OCI-LY1 (cell line): ENCODE measurements around the gene MACROD2.

ENCODE experiments used
- H2AFZ ChIP-seq: fragments of 200-600 bp; sonication (generic), shearing (Covaris generic); 2 replicates; pipeline ENCODE4 v1.6.0; 2014; ENCODE audit warnings: antibody characterized with exemption, mild to moderate bottlenecking, low read length
- H3F3A ChIP-seq: fragments of 200-600 bp; sonication (generic), shearing (Covaris generic); 2 replicates; pipeline ENCODE4 v1.6.0; 2014; ENCODE audit warnings: mild to moderate bottlenecking, antibody characterized with exemption, low read length, moderate library complexity; ENCODE audit not compliant: insufficient read depth
- H3K27ac ChIP-seq: fragments of 200-600 bp; sonication (generic); 2 replicates; pipeline ENCODE4 v1.5.1; 2014; ENCODE audit warnings: low read length, mixed run types, mild to moderate bottlenecking, low read depth; ENCODE audit not compliant: poor library complexity, severe bottlenecking
- H3K27me3 ChIP-seq: fragments of 200-600 bp; sonication (generic); 2 replicates; pipeline ENCODE4 v1.6.0; 2014; ENCODE audit warnings: antibody characterized with exemption, mild to moderate bottlenecking, low read length, moderate library complexity; ENCODE audit not compliant: insufficient read depth
- H3K36me3 ChIP-seq: fragments of 200-600 bp; sonication (generic); 2 replicates; pipeline ENCODE4 v1.6.1; 2014; ENCODE audit warnings: mild to moderate bottlenecking, antibody characterized with exemption, low read length, moderate library complexity, mixed read lengths; ENCODE audit not compliant: insufficient read depth
- H3K4me1 ChIP-seq: fragments of 200-600 bp; sonication (generic); 2 replicates; pipeline ENCODE4 v1.5.1; 2014; ENCODE audit warnings: mild to moderate bottlenecking, low read length, moderate library complexity; ENCODE audit not compliant: insufficient read depth, severe bottlenecking
- H3K4me2 ChIP-seq: fragments of 200-600 bp; sonication (generic), shearing (Covaris generic); 2 replicates; pipeline ENCODE4 v1.6.1; 2014; ENCODE audit warnings: low read length
- H3K4me3 ChIP-seq: fragments of 200-600 bp; sonication (generic); 2 replicates; pipeline ENCODE4 v1.5.1; 2014; ENCODE audit warnings: low read length, low read depth, mild to moderate bottlenecking, mixed read lengths; ENCODE audit not compliant: poor library complexity, severe bottlenecking
- H3K79me2 ChIP-seq: fragments of 200-600 bp; shearing (Covaris generic); 2 replicates; pipeline ENCODE4 v1.6.1; 2016; ENCODE audit warnings: mixed run types, low read length, mixed read lengths; ENCODE audit not compliant: insufficient read depth
- H3K9ac ChIP-seq: fragments of 200-600 bp; sonication (generic), shearing (Covaris generic); 2 replicates; pipeline ENCODE4 v1.6.1; 2014; ENCODE audit warnings: mild to moderate bottlenecking, low read length, mixed read lengths
- H3K9me2 ChIP-seq: fragments of 200-600 bp; sonication (generic), shearing (Covaris generic); 2 replicates; pipeline ENCODE4 v1.6.1; 2014; ENCODE audit warnings: low read depth, mild to moderate bottlenecking, low read length, mixed read lengths
- H3K9me3 ChIP-seq: fragments of 200-600 bp; shearing (Covaris generic); 2 replicates; pipeline ENCODE4 v1.6.1; 2014; ENCODE audit warnings: low read length, mixed read lengths
- H4K20me1 ChIP-seq: fragments of 200-600 bp; sonication (generic), shearing (Covaris generic); 2 replicates; pipeline ENCODE4 v1.6.0; 2016; ENCODE audit warnings: mild to moderate bottlenecking, low read length; ENCODE audit not compliant: insufficient read depth
- CTCF ChIP-seq: fragments of 200-600 bp; sonication (generic), shearing (Covaris generic); IDR thresholded peaks from 2 replicates; pipeline ENCODE4 v1.5.1; 2017; ENCODE audit warnings: mild to moderate bottlenecking, antibody characterized with exemption, low read length, moderate library complexity, mixed read lengths
- EZH2 ChIP-seq: fragments of 200-600 bp; sonication (generic), shearing (Covaris generic); IDR thresholded peaks from 2 replicates; pipeline ENCODE4 v1.8.0; 2017; ENCODE audit warnings: borderline replicate concordance, mixed run types, mild to moderate bottlenecking, antibody characterized with exemption, low read length, moderate library complexity, mixed read lengths

MACROD2 gene

GRCh38 chr20:15600565-15600964 lies 1605.2 kb downstream of the MACROD2 start:
- H4K20me1 ChIP-seq: no peaks in the 10 kb centered on the region
- no peak overlapping the region for H3K4me2 ChIP-seq
- TF ChIP-seq CTCF (no peak), EZH2 (no peak)
- H2AFZ ChIP-seq: no peak overlapping the region
- no peaks in the 10 kb centered on the region for H3K36me3 ChIP-seq
- H3K9ac ChIP-seq: no peak overlapping the region
- H3K27me3 ChIP-seq: no peaks in the 10 kb centered on the region
- H3K9me3 ChIP-seq: no peaks in the 10 kb centered on the region
- H3K27ac ChIP-seq: no peak overlapping the region
- no peaks in the 10 kb centered on the region for H3F3A ChIP-seq
- H3K4me3 ChIP-seq: no peak overlapping the region
- no peaks in the 10 kb centered on the region for H3K79me2 ChIP-seq
- H3K4me1 ChIP-seq: no peaks in the 10 kb centered on the region
- no peaks in the 10 kb centered on the region for H3K9me2 ChIP-seq

GRCh38 chr20:15603506-15603905 lies 1608.2 kb downstream of the MACROD2 start:
- no peaks in the 10 kb centered on the region for H3K4me1 ChIP-seq
- no peak overlapping the region for H3K4me2 ChIP-seq
- H3F3A ChIP-seq: no peaks in the 10 kb centered on the region
- H3K9me3 ChIP-seq: no peaks in the 10 kb centered on the region
- no peaks in the 10 kb centered on the region for H3K79me2 ChIP-seq
- no peak overlapping the region for H3K27ac ChIP-seq
- no peak overlapping the region for H2AFZ ChIP-seq
- H3K36me3 ChIP-seq: no peaks in the 10 kb centered on the region
- no peak overlapping the region for H3K9ac ChIP-seq
- no peaks in the 10 kb centered on the region for H3K9me2 ChIP-seq
- no peak for TF ChIP-seq EZH2
- no peak for TF ChIP-seq CTCF
- no peak overlapping the region for H3K4me3 ChIP-seq
- H3K27me3 ChIP-seq: no peaks in the 10 kb centered on the region
- no peaks in the 10 kb centered on the region for H4K20me1 ChIP-seq

GRCh38 chr20:15603978-15604805 lies 1608.9 kb downstream of the MACROD2 start:
- Histone ChIP-seq H3K9me3 (no peaks in the 10 kb centered on the region), H3K9ac (no peak overlapping the region), H3K36me3 (no peaks in the 10 kb centered on the region), H3F3A (no peaks in the 10 kb centered on the region), H3K79me2 (no peaks in the 10 kb centered on the region), H3K4me2 (no peak overlapping the region), H3K4me1 (no peaks in the 10 kb centered on the region), H2AFZ (no peak overlapping the region), H3K4me3 (no peak overlapping the region), H4K20me1 (no peaks in the 10 kb centered on the region), H3K27me3 (no peaks in the 10 kb centered on the region), H3K9me2 (no peaks in the 10 kb centered on the region), H3K27ac (no peak overlapping the region)
- TF ChIP-seq EZH2: no peak
- TF ChIP-seq CTCF: no peak
